GM23248 (cell line): Measurements from ENCODE around the gene ERCC2.
"Not testable (repeated sequence)": the region's sequence is repeated elsewhere in the genome, so short reads cannot be mapped to it uniquely, and the experiment has no call there.

Experiments
- EZH2 ChIP-seq: fragments of 200-600 bp; sonication (generic); IDR thresholded peaks from 2 replicates; pipeline ENCODE4 v1.6.1; 2018; ENCODE audit warnings: antibody characterized with exemption, mild to moderate bottlenecking; ENCODE audit not compliant: insufficient read depth, poor library complexity, severe bottlenecking
- EZH2phosphoT487 ChIP-seq: fragments of 200-600 bp; sonication (generic); IDR thresholded peaks from 2 replicates; pipeline ENCODE4 v1.6.1; 2018; ENCODE audit warnings: antibody characterized with exemption, moderate library complexity, mild to moderate bottlenecking, low read depth; ENCODE audit not compliant: insufficient read depth

GRCh38 chr19:45407585-45407984 is 37.2 kb upstream of the ERCC2 start:
- TF ChIP-seq EZH2, EZH2phosphoT487: not testable (repeated sequence)
